HG02623 (cell line): Measurements from ENCODE around the gene NRAS.
A peak's percentile ranks its signal among the peaks of the same experiment; 100 is the strongest.
"Not testable (repeated sequence)": the region's sequence is repeated elsewhere in the genome, so short reads cannot be mapped to it uniquely, and the experiment has no call there.

Experiments
- ATAC-seq: cut with Tn5 transposase; IDR thresholded peaks from one replicate; pipeline ENCODE4 v1.9.1; 2021; ENCODE audit warnings: moderate library complexity; ENCODE audit not compliant: unreplicated experiment

NRAS gene

DNA sequence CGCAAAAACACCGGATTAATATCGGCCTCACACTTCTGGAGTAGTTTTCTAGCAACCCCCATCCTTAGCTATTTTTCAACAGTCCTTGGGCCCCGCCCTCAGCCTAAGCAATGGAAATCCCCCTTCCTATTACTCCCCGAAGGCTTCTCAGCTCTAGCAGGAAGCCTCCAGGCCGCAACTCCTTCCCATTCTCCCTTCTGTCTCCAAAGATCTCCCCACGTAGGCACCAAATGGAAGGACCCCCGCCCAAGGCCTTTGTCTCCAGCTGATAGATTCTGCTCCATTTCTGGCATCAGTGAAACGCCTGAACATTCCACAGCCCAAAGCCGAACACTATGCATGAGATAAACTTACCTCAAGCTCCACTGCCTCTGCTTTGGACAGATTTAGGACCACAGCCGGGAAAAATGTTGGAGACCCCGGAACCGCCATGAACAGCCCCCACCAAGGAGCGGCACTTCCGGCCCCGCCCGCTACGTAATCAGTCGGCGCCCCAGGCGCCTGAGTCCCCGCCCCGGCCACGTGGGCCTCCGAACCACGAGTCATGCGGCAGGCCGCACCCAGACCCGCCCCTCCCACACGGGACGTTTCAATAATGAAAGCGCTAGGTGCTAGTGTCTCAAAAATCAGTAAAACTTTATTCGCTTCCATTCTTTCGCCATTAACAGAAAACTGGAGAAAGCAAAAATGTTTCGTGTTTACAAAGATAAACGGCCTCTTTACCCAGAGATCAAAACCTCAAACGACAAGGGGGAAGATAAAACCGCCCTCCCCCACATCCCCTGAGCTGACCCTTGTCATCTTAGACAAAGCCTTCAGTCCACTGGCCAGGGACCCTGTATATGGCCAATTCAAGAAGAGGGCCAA is at the start of gene NRAS:
Gene NRAS, minus strand, starts transcription at position 468 of the 867 bp plus-strand sequence. CDS start 611 bp downstream, outside the sequence.
- peak; percentile 91 for ATAC-seq

DNA sequence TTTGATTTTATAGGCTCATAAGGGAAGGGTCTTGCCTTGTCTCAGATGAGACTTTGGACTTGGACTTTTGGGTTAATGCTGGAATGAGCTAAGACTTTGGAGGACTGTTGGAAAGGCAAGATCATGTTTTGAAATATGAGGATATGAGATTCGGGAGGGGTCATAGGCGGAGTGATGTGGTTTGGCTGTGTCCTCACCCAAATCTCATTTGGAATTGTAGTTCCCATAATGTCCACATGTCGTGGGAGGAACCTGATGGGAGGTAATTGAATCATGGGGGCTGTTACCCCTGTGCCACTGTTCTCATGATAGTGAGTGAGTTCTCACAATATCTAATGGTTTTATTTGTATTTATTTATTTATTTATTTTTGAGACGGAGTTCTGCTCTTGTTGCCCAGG is 48.1 kb upstream of the NRAS start:
- no peak for ATAC-seq

DNA sequence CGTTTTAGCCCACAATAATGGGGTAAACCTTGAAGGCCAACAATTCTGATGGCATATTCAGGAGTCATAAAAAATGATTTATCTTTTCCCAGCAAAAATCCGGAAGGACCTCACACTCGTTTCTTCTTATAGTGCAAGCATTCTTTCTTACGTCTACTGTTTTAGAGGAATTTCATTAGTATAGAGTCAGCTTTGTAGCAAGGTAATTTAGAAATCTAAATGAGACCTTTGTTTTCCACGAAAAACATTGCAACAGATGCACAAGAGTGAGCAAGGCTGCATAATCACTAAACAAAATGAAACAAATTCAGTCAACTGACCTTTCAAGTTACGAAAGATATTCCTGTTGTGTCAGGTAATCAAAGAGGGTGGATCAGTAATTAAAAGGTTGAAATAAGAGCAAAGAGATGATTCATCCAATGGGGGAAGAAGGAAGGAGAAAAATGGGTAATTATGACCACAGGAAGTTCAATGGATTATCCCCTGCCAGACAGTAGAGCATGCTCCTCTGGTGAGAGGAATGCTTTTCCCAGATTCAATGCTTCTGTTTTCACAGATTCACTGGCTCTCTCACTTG is 41.8 kb upstream of the NRAS start:
- no peak for ATAC-seq

DNA sequence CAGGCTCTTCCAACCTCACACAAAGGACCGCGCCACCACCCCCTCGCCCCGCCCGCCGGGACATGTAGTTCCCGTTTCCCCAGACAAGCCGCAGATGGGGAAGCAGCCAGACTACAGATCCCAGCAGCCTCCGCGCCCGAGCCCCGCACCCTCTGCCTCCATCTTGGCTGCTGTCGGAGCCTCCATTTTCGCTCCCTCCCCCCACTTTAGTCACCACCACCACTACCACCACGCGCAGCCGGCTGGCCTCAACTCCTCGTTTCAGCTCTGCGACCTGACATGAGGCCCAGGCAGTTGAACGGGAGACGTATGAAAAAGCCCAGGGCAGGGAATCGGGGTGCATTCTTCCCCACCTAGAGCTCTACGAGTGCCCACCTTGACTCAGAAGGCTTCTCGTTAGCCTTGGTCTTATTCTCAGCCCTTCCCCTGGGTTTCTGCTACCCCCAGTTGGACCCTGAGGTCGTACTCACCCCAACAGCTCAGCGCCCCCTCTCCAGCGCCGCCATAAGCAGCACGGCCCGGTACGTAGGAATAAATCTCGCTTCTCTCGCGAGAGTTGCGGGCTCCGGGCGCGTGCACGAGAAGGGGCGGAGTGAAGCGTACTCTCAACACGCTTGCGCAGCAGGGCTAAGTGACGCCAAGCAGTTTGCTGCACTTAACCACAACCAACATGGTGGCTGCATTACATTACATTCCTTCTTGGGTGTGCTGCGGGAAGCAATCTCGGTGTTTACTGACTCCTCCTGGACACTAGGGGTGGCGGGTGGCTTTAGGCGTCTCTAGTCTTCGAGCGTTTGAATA is 41.1 kb upstream of the NRAS start, which contains the start of gene CSDE1:
Gene CSDE1, minus strand, starts transcription at position 530 of the 801 bp plus-strand sequence. CDS start 18,094 bp downstream, outside the sequence.
- ATAC-seq, result peak; percentile 77

DNA sequence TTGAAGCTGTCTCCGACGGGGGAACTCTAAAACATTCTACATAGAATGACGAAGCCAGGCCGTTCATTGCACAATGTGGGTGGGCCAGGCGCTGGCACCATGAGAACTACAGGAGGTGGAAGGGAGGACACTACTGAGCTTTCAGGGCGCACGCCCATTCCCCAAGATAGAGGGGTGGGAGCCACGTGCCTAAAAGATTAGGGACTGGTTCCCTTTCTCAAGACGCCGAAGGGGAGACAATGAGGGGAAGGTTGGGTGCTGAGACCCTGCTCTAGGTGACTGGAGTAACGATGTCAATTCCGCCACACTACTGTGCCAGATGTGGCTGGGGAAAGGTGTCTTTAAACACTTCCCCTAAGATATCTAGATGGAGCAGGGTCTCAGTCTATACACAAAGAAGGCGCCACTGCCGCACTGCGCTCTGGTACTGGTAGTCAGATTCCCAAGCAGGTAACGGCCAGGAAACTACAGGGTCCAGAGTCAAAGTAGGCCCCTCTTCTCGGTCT is 40.4 kb upstream of the NRAS start:
- no peak for ATAC-seq

DNA sequence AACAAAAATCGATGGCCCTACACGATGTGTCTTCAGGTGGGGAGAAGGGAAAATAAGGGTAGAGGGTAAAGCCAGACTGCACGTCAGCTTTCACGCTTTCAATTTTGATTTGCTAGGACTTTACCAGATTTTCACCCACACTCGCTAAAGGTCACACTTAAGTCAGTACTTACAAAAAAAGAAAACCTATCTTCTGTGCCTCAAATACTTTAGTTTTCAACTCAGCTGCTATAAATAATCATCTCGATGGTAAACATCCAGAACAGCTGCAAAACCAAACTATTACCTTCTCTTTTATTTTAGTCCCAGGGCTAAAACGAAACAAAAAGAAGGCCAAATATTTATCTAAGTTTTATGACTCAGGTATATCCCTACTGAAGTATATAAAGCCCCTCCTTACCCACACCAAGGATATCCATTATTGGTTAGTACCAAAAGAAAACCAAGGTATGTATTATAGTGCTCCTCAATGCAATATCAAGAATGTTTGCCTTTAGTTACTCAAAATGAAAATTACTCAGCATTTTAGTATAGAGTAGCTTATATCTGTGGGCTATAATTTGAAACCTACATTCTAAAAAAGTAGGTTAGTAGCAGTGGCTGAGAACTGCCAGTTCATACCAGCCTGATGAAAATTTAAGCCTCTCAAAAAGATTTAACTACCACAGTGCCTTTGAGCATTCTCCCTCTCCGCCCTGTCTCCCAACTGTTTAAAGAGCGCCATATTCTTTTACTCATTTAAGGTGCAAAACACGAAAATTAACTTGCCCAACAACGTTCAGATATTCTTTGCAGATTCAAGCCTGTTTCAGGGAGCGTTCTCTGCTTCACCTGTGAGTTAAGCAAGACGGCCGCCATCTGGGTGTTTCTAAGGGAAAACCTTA is 39.7 kb upstream of the NRAS start:
- peak; percentile 32 for ATAC-seq

DNA sequence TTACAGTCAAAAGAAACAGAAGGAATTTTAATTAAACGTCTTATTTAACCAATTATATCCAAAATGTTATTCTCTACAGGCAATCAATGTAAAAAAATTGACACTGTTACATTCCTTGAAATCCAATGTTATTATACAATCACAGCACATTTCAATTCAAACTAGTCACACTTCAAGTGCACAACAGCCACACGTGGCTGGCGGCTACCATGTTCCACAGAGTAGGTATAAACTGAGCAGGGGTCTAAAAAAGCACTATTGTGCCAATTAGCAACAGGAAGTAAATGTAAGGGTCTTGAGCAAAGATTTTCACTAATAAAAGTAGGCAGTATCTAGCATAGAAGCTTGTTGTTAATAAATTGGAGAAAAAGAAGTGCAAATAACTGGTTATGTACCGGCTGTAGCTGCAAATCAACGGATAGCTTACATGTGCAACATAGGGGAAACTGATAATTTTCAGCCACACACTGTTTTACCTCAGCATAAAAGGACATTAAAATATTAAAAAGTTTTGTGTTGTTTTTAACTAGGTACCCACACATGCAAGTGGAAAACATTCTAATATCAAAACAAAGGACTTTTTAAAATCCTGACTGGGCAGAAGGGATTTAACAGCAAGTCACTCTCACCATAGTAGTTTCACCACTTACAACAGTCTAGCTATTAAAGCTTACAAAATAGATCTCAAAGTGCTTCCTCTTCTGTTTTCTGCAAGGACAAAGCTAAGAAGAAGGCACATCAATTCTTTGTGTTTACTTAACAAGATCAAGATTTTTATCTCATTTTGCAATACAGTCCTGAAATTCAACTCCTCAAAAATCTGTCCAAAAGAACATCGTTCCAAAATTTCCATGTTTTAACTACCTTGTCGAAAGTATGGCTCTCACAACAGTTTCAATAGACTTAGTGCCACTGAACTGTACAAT is 38.7 kb upstream of the NRAS start:
- no peak for ATAC-seq

DNA sequence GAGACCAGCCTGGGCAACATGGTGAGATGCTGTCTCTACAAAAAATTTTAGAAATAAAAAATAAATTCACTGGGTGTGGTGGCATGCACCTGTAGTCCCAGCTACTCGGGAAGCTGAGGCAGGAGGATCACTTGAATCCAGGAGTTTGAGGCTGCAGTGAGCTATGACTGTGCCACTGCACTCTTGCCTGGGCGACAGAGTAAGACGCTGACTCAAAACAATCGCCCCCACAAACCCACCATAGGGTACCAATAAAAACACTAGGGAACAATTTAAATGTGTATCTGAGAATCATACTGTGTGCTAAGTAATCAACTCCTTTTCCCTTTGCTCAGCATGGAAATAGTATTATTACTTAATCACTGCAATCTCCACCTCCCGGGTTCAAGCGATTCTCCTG is 37.1 kb upstream of the NRAS start:
- ATAC-seq, result not testable (repeated sequence)

DNA sequence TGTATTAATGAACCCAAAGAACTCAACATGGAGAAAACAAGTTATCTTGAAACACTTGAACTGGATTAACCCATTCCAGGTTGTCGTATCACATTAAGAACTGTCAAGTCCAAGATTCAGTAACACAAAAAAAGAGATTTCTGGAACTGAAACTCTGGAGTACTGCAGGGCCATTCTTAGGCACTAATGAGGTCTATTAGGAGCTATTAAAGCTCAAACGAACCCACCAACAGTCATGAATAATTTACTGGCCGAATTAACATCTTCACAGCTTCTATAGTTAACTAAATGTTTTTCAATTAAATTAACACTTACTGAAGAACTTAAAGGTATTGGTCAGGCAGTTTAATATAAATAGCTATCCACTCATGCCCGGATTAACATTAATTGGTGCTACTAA is 36.6 kb upstream of the NRAS start:
- ATAC-seq, result no peak

DNA sequence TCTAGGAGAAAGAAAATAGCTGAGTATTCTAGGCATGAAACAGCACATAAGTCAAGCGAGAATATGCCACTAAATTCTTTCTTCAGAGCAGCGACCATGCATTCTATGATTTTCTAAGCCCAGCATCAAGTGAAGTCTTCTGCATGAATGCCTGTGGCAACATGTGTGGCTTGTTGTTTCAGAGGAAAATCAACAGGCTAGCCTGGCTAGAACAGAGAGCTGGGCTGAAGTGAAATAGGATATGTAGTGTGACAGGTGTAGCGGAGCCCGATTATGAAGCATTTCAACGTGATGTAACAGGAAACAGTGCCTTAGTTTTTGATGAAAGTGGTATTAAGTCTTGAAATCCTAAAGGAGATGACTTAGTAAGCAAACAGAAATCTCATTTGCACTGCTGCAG is 34.2 kb upstream of the NRAS start:
- no peak for ATAC-seq

DNA sequence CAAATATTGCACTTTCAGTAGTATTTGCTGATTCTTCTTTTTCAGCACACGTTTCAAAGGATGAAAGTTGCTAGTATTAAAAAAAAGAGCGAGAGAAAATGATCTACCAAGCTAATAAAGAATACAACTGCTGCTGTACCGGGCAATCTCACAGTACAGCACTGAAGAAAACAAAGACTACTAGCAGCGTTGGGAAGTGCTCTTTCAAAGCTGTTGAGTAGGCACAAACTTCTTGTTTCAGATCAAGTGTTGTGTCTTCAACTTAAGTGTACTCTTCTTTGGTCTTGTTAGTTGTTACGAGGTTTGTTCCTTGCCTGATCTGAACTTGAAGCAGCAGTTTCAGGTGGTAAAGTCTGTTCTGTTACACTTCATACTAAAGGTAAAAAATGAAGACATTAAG is 33.3 kb upstream of the NRAS start:
- ATAC-seq, result no peak

DNA sequence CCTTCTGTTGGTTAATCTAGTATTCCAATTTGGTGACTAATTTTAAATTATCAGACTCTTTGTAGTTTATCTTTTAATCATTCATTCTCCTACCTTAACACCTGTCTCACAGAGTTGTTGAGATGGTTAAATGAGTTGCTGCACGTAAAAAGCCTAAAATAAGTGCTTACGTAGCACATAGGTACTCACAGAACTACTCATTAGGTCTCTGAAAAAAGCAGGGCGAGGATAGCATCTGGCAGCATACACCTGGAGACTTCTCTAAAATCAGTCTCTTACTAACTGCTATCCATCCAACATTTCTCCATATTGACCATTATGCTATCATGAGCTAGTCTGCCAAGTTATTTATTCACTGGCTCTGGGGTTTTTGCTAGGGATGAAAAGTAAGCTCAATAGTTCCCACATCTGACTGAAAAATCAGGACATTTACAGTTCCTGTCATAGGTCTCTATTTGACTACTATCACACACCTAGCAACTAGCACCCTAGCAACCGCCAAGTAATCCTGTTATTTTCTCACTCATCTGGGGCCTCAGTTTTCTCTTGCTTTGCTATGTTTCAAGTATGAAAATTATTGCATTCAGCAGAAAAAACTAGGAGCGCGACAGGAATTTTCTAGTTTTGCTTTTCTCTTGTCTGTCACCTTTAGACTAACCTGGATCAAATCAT is 30.0 kb upstream of the NRAS start:
- ATAC-seq, result no peak

DNA sequence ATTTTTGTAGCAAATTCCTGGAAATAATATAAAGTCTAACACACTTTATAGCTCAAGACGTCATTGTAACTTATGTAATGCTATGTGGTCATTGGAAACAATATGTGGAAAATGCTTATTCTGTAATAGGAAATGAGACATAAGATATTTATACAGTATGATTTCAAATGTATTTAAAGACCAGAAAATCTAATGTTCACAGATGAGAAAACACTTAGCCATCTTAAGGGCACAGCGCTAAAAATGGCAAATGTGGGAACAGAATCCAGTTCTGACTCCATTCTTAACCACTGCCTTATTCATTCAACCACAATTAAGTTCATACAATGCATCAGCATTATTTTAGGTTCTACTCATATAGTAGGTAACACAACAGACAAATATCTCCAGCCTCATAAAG is 28.7 kb upstream of the NRAS start:
- ATAC-seq, result no peak

DNA sequence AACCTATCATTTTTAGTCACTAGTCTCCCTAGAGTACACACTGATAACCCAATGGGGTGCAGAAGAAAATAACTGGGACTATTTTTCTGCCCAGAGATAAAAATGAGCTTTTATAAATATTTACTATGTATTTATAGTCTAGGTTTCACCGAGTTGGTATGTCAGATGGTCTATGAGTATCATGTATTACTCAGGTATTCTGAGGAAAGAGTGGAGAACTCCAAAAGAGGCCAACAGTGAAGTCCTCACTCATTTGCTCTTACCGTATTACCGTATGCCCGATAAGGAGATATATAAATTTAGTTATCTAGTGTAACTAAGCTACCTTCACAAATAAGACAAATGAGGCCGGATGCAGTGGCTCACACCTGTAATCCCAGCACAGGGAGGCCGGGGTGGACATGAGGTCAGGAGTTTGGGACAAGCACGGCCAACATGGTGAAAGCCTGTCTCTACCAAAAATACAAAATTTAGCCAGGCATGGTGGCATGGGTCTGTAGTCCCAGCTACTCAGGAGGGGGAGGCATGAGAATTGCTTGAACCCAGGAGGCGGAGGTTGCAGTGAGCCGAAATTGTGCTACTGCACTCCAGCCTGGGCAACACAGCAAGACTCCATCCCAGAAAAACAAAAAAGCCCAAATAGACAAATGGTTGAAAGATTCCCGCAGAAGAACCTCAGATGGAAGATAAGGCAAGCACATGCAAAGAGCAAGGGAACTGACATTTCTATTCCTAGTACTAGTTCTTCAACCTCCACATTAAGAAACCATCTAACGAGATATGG is 25.6 kb upstream of the NRAS start:
- no peak for ATAC-seq

DNA sequence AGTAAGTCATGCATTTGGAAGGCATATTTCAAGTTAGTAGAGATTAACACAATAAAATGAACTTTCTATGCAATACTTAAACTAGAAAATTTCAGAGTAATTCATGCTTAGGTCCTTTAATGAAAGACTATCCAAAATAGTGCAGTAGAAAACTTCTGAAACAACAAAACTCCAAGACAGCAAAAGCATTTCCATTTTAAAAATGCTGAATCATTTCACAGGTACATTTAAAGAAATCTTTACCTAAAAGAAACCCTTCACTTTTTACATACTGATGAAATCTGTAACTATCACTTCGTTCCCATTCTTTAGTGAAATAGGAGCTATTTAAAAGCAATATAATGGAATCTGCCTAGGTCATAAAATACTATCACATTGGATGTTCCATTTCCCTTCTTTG is 23.8 kb upstream of the NRAS start:
- no peak for ATAC-seq

DNA sequence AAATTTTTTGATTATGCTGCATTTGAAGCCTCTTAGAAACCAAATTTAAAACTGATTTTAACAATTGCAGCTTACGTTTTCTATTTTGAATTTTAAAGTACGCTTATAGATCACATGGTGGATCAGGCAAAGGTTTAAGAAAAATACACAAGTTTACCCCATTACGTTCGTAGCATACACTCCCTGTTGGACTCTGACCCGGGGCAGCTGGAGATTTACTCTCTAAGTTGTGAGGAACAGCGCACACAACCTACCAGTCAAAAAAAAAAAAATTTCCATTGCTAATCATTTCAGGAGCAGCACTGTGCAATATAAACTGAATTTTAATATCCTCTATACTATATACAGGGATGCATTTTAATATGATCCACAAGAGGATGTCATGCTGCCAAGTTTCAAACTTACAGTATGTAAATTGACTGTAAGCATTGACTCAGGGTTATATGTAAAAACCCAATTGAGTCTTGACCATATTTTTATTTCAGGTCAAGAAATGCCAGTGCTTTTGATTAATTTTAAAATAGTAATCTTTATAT is 20.8 kb upstream of the NRAS start:
- ATAC-seq, result no peak

DNA sequence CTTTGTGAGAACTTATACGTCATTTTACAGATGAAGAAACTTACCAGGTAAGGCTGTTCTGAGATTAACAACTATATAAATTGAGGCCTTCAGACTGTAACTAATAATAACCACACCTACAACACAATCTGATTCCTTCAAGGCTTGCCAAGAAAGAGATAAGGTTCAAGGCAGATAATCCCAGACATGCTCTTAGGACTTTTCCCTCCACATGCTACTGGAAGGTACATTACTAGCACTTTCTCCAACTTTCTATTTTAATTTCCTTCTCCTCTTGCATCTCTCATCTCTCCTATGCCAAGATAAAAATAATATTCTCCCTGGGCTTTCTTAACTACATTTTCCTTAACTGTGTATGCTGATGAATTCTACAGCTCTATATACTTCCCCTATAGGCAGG is 18.9 kb upstream of the NRAS start:
- no peak for ATAC-seq

DNA sequence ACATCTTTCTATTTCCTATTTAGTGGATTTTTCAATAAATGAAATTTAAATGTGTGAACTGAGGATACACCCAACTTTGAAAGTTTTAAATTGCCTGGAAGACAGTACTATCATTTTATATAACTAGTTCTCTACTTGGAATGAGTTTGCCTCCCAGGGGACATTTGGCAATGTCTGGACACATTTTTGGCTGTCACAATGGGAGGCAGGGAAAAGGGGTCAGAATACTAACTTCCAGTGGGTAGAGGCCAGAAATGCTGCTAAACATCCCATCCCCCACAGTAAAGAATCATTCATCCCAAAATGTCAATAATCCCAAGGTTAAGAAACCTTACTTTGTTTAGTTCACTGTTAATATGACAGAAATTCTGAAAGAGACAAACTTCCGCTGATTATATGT is 13.2 kb upstream of the NRAS start:
- no peak for ATAC-seq
